Vagina (tissue), 2 donors: ENCODE data around the gene LTK.

Experiments
- CTCF ChIP-seq, 3 experiments: fragments of 450-650 bp in 2 of 3; fragments of 200-600 bp in 1 of 3; sonication (generic) in 1 of 3; IDR thresholded peaks; one replicate each; pipeline ENCODE4 v1.5.1; 2017 to 2019; ENCODE audit warnings: antibody characterized with exemption in 3 of 3, mild to moderate bottlenecking in 2 of 3, moderate library complexity in 2 of 3
- POLR2AphosphoS5 ChIP-seq, 2 donors: sonication (generic); formaldehyde crosslinking; IDR thresholded peaks; one replicate each; pipeline ENCODE4 v1.9.0; 2017; ENCODE audit warnings: antibody characterized with exemption in 2 of 2, mild to moderate bottlenecking in 2 of 2, low read depth in 1 of 2; ENCODE audit not compliant: insufficient read depth in 1 of 2

GRCh38 chr15:41512940-41513505, 604 bp downstream of the LTK start:
- TF ChIP-seq POLR2AphosphoS5 (IDR thresholded peaks at IDR 0.05; ENCODE audit: insufficient read depth in 1 of 2, low read depth in 1 of 2) (no peak), CTCF (IDR thresholded peaks at IDR 0.05) (no peak)
